ENCODE data around the gene DAB1. TPM values are rescaled to one million over a fixed set of nuclear protein-coding genes. Genes with fewer than 3 reads are reported as not detected.

The DAB1 gene
- total RNA-seq, 1 donor from 2014 or later, result not detected

GRCh38 chr1:57341721-57342120 lies 82.1 kb downstream of the DAB1 start:
- no peak for TF ChIP-seq CTCF (conservative IDR thresholded peaks at IDR 0.05; ENCODE audit: low read depth, low read length)
- DNase-seq (ENCODE audit: low read depth), result no peak
- H3K4me3 ChIP-seq (ENCODE audit: low read depth, low read length), result no peak overlapping the region

- no peak for DNase-seq (ENCODE audit: low read depth)
- H3K4me3 ChIP-seq (ENCODE audit: low read depth, low read length), result no peak overlapping the region
- TF ChIP-seq CTCF (conservative IDR thresholded peaks at IDR 0.05; ENCODE audit: low read depth, low read length), result peak; percentile 22
Measured at GRCh38 chr1:57340334-57341070, 83.4 kb downstream of the DAB1 start.

- TF ChIP-seq CTCF (conservative IDR thresholded peaks at IDR 0.05; ENCODE audit: low read depth, low read length), result no peak
- H3K4me3 ChIP-seq (ENCODE audit: low read depth, low read length), result no peak overlapping the region
- DNase-seq (ENCODE audit: low read depth), result no peak
Measured at GRCh38 chr1:57337623-57338022, 86.2 kb downstream of the DAB1 start.

DNA sequence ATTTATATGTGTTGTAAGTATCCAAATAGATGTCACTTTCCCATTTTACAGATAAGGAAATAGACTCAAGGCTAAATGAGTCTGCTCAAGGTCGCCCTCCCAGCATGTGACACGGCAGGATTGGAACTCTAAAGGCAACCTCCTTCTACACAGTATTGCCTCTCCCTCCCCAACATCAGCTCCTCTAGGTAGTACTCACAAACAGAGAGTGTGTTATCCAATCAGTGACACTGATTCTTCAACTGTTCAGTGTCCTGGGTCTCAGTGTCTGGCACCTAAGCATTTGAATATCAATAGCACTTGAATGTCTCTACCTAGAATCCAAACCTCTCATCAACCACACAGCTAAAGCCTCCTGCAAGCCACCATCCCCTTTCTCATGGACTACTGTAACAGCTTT lies 87.1 kb downstream of the DAB1 start:
- H3K4me3 ChIP-seq (ENCODE audit: low read depth, low read length), result no peak overlapping the region
- no peak for TF ChIP-seq CTCF (conservative IDR thresholded peaks at IDR 0.05; ENCODE audit: low read depth, low read length)
- no peak for DNase-seq (ENCODE audit: low read depth)

DNA sequence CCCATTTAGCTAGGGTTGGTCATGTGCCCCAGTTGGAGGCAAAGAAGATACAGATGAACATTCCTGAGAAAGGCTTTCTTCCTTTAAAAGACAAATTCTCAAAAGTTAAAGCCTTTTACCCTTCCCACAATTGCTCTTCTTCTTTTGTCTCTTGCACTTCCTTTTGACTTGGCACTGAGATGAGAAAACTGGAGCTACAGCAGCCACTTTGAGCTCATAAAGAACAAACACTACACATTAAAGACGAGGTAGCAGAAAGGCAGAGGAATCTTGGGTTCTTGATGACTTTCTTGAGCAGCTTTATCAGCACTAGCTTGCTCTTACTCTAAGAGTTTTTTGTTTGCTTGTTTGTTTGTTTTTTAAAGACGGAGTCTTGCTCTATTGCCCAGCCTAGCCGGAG lies 92.2 kb downstream of the DAB1 start:
- no peak for TF ChIP-seq CTCF (conservative IDR thresholded peaks at IDR 0.05; ENCODE audit: low read depth, low read length)
- DNase-seq (ENCODE audit: low read depth), result no peak
- no peak overlapping the region for H3K4me3 ChIP-seq (ENCODE audit: low read depth, low read length)

DNA sequence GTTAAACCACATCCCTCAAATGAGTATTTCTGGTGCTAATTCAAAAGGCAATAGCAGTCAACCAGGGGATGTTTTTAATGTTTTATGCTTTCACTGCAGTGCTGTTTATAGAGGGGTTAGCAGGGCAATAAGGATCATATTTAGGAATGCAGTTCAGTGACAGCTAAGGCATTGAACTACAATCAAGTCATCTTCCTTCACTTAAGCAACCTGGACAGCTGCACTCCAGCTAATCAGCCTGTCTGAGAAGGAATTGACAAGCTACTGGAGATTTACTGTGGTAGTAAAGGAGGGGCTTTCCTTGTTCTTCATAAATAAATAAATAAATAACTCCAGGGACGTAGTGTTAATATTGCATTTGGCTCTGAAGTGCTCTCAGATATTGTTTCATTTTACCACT lies 93.9 kb downstream of the DAB1 start:
- no peak for DNase-seq (ENCODE audit: low read depth)
- no peak for TF ChIP-seq CTCF (conservative IDR thresholded peaks at IDR 0.05; ENCODE audit: low read depth, low read length)
- H3K4me3 ChIP-seq (ENCODE audit: low read depth, low read length), result no peak overlapping the region

- H3K4me3 ChIP-seq (ENCODE audit: low read depth, low read length), result no peak overlapping the region
- TF ChIP-seq CTCF (conservative IDR thresholded peaks at IDR 0.05; ENCODE audit: low read depth, low read length), result no peak
- DNase-seq (ENCODE audit: low read depth), result no peak
Measured at GRCh38 chr1:57329001-57329527, 94.8 kb downstream of the DAB1 start.

Measured in epithelial cell of proximal tubule (primary cell).